Activated T-helper 2 cell treated with anti-CD3 and anti-CD28 coated beads, Interferon-gamma antibody, Interleukin-2, Interleukin-4, amounts not matched to agents 10 μg/mL and 5 μg/mL and 100 μg/mL, durations not matched to agents 14 hours and 24 hours and 36 hours (primary cell): ENCODE data around the gene TRIM52. TPM values are rescaled to one million over a fixed set of nuclear protein-coding genes. Genes with fewer than 3 reads are reported as not detected.
A peak's percentile ranks its signal among the peaks of the same experiment; 100 is the strongest.
"Not testable (repeated sequence)": the region's sequence is repeated elsewhere in the genome, so short reads cannot be mapped to it uniquely, and the experiment has no call there.

Source experiments
- DNase-seq: peaks from one replicate; pipeline ENCODE4 v3.0.0; 2021; ENCODE audit warnings: low spot score
- H3K27ac Mint-ChIP-seq: one replicate; pipeline ENCODE4 v1.8.0; 2021; ENCODE audit warnings: mixed read lengths
- H3K27me3 Mint-ChIP-seq: one replicate; pipeline ENCODE4 v1.8.0; 2021; ENCODE audit warnings: low read depth, mixed read lengths
- H3K36me3 Mint-ChIP-seq: one replicate; pipeline ENCODE4 v1.8.0; 2021; ENCODE audit warnings: low read depth, mixed read lengths
- H3K4me1 Mint-ChIP-seq: one replicate; pipeline ENCODE4 v1.8.0; 2021; ENCODE audit warnings: low read depth, mixed read lengths
- H3K4me3 Mint-ChIP-seq: one replicate; pipeline ENCODE4 v1.8.0; 2021; ENCODE audit warnings: low read depth, mild to moderate bottlenecking, moderate library complexity, mixed read lengths
- H3K9me3 Mint-ChIP-seq: one replicate; pipeline ENCODE4 v1.8.0; 2021; ENCODE audit warnings: mixed read lengths
- intact Hi-C: fragments of 100-400 bp; cut with micrococcal nuclease; formaldehyde crosslinking; loops from one replicate; pipeline ENCODE4 v1.15.1; 2023
- total RNA-seq: library from RNA; stranded (reverse); gene quantifications from 2 replicates; pipeline ENCODE4 v1.2.3, GENCODE V29; 2022

TRIM52 gene
- 15.5 and 16.9 TPM in 2 replicates for total RNA-seq

DNA sequence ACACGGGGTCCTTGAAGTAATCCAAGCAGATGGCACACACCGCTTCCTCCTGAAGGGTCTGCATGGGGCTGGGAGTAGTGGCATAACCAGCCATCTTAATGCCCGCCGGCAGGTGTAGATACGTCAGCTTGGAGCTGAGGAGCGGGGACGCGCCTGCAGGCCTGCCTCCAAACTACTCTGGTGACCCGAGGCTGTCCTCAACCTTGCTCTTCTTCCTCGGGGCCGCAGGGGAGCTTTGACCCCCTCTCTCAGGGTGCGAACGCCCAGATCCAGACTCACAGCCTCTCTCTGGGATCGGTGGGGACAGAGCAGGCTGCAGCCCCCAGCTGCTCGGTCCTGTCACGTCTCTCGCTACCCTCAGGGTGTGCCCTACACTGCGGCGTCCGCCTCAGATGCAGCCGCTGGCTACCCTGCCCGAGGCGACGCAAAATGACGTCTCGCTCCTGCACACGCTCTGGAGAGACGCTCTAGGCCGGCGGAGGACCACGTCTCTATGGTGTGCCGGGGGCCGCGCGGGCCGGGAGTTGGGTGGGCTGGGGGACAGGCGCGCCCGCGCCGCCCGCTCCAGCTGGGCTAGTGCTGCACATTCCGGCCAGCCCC is at the start of gene TRIM52:
TRIM52 (minus strand) TSS at position 424 of the 600 bp plus-strand sequence; CDS start at position 94, 330 bp downstream.
- Mint-ChIP-seq H3K9me3 (no peaks in the 10 kb centered on the region), H3K4me3 (peak within 1 kb of the TSS; percentile 99), H3K27me3 (no peaks in the 10 kb centered on the region), H3K4me1 (peaks cover 38% of the 10 kb centered on the region), H3K27ac (peak within 1 kb of the TSS; percentile 94), H3K36me3 (peaks cover 41% of the 10 kb centered on the region)
- intact Hi-C loops = loop anchor here (1.0 to 5.0 kb wide), 4 partner anchors 15 to 449 kb away; partner anchors contain the start of gene TRIM41
- peak; percentile 88 for DNase-seq

DNA sequence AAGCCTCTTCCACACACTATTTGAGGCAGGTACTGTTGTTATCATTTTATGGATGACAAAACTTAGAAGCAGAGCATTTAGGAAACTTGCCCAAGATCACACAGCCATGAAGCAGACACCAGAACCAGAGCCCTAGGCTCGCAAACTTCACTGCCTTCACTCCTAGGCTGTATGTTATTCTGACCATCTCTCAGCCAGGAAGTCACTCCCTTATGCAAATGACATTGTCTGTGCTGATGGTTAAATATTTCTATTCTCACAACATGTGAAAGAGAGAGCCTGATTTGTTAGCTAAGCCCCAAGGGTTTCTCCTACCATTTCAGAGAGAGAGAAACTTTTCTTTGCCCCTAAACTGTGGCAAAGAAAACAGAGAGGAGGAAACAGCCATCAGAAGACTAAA is 26.4 kb upstream of the TRIM52 start:
- H3K9me3 Mint-ChIP-seq, H3K27ac Mint-ChIP-seq, H3K27me3 Mint-ChIP-seq, intact Hi-C loops, H3K4me1 Mint-ChIP-seq, DNase-seq, H3K36me3 Mint-ChIP-seq, H3K4me3 Mint-ChIP-seq: not testable (repeated sequence)

DNA sequence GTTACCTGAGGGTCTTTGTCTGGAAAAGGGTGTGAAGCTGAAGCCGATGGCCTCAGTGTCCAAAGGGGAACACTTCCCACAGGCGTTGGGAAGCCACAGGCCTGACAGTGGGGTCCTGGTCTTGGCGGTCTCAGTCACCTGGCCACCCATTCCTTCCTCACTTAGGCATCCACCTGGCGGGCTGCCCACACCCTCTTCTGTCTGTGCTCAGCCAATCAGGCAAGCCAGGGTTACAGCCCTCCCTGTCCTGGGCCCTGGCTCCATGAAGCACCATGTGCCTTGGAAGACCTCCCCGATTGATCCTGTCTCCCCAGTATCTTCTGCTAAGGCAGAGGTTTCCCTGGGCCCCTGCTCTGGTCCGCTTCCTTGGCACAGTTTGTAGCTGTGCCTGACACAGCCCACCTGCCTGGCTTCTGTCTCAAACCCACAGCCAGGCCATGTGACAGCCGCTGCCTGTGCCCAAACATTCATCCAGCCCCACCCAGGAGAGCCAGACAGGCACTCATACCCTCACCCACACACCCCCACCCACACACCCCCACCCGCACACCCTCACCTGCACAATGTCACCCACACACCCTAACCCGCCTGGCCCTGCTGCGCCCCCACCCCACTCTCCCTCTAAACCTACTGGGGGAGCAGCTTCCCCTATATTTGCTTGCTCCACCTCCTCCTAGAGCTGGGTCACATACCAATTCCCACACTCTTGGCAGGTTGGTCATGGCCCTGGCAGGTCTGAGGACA is 25.2 kb upstream of the TRIM52 start:
- H3K4me3 Mint-ChIP-seq, H3K9me3 Mint-ChIP-seq, H3K27me3 Mint-ChIP-seq, H3K4me1 Mint-ChIP-seq, intact Hi-C loops, H3K27ac Mint-ChIP-seq, DNase-seq, H3K36me3 Mint-ChIP-seq: not testable (repeated sequence)

DNA sequence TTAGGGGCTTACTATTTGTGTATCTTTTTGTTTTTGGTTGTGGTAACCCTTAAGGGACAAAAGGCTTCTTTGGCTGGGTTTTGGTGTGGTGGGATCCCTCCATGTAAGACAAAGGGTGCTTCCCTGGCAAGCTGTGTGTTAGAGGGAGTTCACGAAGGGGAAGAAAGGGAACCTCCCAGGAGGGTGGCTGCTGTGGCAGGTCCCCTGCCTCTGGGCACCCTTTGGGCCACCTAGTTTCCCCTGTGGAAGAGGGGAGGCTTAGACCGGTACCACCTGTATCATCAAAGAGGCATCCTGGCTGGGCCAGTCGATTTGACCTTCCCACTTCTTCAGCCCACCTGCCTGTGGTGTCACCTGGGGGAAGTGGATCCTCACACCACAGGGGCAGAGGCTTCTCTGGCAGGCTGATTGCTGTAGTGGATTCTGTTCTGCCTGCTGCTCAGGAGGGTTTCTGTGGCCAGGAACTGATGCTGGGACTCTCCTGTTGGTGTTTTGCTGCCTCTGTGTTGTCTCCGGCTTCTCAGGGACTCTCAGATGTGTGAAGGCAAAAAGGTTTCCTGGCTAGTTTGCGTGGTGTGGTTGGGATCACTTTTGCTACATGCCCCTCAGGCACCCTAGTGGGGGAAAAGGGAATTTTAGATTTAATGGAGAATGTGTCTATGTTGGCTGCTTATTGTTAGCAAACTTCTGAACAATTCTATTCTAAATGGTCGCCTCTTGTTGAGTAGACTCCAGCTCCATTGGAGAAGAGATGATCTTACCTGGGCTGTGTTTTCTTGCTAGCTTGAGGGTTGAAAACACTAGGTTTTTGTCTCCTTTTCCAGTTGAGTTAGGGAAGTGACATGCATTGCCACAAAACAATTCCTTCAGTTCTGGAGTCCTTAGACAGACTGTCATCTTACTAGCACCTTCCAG is 23.2 kb upstream of the TRIM52 start:
- H3K4me1 Mint-ChIP-seq, DNase-seq, H3K4me3 Mint-ChIP-seq, H3K36me3 Mint-ChIP-seq, H3K27ac Mint-ChIP-seq, intact Hi-C loops, H3K27me3 Mint-ChIP-seq, H3K9me3 Mint-ChIP-seq: not testable (repeated sequence)

DNA sequence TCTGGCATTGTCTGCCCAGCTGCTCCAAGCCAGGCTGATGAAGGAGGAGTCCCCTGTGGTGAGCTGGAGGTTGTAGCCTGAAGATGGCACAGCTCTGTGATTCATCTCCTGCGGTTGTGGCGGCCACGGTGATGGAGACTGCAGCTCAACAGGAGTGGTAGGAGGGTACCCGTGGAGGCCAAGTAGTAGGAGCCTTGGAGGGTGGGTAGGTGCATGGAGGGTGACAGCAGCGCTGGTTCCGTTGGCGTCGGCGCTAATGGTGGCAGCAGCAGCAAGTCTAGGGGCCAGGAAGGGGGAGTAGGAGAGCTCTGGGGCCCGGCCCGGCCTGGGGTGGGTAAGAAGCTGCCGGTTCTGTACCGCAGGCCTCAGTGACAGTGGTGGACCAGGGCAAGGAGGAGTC is 22.4 kb upstream of the TRIM52 start:
- Mint-ChIP-seq H3K4me3 (no peak overlapping the region), H3K9me3 (no peaks in the 10 kb centered on the region), H3K4me1 (no peaks in the 10 kb centered on the region), H3K27me3 (peaks cover 2% of the 10 kb centered on the region), H3K36me3 (no peaks in the 10 kb centered on the region), H3K27ac (no peak overlapping the region)
- no peak for DNase-seq
- intact Hi-C loops = no loop called here

DNA sequence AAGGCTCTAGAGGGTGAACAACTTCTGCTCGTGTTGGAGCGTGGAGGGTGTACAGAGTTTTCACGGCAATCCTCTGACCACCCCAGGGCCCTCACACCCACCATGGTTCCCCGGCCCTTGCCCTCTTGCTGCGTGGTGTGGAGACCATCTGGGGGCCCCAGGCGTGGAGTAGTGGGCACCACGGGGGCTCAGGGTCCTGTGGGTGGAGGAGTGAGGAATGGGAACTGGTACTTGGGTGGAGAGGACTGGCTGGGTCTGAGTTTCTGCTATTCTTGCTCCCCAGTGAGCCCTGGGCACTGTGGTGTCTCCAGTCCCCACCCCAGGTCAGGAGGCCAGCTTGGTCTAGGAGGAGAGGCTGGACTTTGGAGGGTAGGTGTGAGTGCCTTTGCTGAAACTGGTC is 21.9 kb upstream of the TRIM52 start:
- DNase-seq = no peak
- no peaks in the 10 kb centered on the region for H3K9me3 Mint-ChIP-seq
- H3K36me3 Mint-ChIP-seq = no peaks in the 10 kb centered on the region
- intact Hi-C loops = no loop called here
- no peaks in the 10 kb centered on the region for H3K4me1 Mint-ChIP-seq
- peaks cover 2% of the 10 kb centered on the region for H3K27me3 Mint-ChIP-seq
- H3K27ac Mint-ChIP-seq = no peak overlapping the region
- H3K4me3 Mint-ChIP-seq = no peak overlapping the region

DNA sequence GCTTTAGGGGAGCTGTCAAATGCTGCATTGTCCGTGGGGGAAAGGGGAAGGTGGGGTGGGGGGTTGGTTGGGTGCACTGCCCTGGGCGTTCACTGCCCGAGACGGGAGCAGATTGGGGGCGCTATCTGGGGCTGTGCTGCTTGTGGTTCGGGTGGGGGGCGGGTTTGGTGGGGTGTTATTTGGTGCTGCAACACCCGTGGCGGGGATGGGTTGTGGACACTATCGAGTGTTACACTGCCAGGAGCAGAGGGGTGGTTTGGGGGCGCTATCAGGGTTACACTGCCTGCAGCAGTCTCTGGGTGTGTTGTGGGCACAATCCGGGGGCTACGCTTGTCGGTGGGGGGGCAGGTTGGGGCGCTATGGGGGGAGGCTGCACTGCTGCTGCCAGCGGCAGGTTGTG is 21.5 kb upstream of the TRIM52 start:
- H3K36me3 Mint-ChIP-seq, H3K4me3 Mint-ChIP-seq, H3K27me3 Mint-ChIP-seq, H3K27ac Mint-ChIP-seq, DNase-seq, intact Hi-C loops, H3K9me3 Mint-ChIP-seq, H3K4me1 Mint-ChIP-seq: not testable (repeated sequence)

DNA sequence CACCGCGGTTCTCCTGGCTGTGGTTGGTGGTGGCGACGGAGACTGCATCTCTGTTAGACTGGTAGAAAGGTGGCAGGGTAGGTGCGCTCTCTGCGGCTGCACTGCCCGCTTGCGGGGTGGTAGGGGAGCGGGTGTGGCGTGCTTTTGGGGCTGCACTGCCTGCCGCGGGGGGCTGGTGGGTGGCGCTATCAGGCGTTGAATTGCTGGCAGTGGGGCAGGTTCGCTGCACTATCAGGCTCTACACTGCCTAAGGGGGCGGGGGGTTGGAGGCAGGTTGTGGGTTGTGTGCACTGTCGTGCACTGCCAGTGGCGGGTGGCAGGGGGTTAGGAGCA is 21.0 kb upstream of the TRIM52 start:
- no peak overlapping the region for H3K27ac Mint-ChIP-seq
- H3K9me3 Mint-ChIP-seq = no peaks in the 10 kb centered on the region
- intact Hi-C loops = no loop called here
- H3K36me3 Mint-ChIP-seq = no peaks in the 10 kb centered on the region
- H3K4me1 Mint-ChIP-seq = no peaks in the 10 kb centered on the region
- H3K4me3 Mint-ChIP-seq = no peak overlapping the region
- DNase-seq = no peak
- peaks cover 9% of the 10 kb centered on the region for H3K27me3 Mint-ChIP-seq

DNA sequence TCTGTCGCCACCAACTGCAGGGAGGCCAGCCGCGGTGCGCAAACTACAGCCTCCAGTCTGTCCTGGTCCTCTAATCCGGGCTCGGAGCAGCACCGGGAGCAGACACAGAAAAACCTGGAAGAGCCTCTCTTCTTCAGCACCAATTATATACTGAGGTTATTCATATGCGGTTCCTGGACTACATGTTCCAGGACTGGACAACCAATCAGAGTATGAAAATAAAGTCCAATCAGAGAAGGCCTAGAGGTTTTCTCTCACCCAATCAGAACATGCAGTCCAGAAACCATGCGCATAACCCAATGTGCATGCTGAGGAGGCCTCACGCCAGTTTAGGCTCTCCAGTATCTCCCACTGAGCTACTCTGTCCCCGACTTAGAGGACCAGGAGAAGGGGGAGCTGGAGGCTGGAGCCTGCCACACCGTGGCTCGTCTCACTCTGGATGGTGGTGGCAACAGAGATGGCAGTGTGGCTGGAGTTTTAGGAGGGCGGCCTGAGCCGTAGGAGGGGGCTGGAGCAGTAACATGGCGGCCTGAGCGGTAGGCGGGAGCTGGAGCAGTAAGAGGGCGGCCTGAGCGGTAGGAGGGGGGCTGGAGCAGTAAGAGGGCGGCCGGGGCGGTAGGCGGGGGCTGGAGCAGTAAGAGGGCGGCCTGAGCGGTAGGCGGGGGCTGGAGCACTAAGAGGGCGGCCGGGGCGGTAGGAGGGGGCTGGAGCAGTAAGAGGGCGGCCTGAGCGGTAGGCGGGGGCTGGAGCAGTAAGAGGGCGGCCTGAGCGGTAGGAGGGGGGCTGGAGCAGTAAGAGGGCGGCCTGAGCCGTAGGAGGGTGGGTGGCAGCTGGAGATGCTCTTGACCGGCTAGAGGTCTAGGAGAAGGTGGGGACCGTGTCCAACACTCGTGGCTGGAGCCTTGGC is 20.4 kb upstream of the TRIM52 start:
- H3K27ac Mint-ChIP-seq = no peak overlapping the region
- H3K9me3 Mint-ChIP-seq = no peaks in the 10 kb centered on the region
- H3K36me3 Mint-ChIP-seq = no peaks in the 10 kb centered on the region
- DNase-seq = no peak
- no peaks in the 10 kb centered on the region for H3K4me1 Mint-ChIP-seq
- H3K4me3 Mint-ChIP-seq = no peak overlapping the region
- intact Hi-C loops = no loop called here
- H3K27me3 Mint-ChIP-seq = peaks cover 9% of the 10 kb centered on the region

DNA sequence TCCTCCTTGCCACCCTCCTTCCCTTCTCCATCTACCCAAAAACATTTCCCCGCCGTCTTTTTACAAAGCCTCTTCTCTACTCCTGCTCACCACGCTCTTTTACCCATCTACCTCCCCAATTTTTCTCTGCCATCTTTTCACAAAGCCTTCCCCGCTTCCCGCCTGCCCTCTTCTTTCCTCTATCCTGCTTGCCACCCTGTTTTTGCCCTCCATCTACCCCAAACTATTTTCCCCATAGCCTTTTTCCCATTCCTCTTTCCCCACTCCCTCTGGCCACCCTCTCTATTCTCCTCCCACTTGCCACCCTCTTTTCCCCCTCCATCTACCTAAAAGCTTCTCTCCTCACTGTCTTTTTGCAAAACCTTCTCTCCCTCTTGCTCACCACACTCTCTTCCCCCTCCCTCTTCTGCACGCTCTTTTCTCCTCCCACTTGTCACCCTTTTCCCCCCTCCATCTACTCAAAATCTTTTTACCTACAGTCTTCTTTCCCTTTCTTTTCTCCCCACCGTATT is 19.4 kb upstream of the TRIM52 start:
- H3K9me3 Mint-ChIP-seq = no peaks in the 10 kb centered on the region
- peaks cover 9% of the 10 kb centered on the region for H3K27me3 Mint-ChIP-seq
- no peaks in the 10 kb centered on the region for H3K36me3 Mint-ChIP-seq
- H3K27ac Mint-ChIP-seq = no peak overlapping the region
- no peaks in the 10 kb centered on the region for H3K4me1 Mint-ChIP-seq
- intact Hi-C loops = no loop called here
- H3K4me3 Mint-ChIP-seq = no peak overlapping the region
- no peak for DNase-seq

DNA sequence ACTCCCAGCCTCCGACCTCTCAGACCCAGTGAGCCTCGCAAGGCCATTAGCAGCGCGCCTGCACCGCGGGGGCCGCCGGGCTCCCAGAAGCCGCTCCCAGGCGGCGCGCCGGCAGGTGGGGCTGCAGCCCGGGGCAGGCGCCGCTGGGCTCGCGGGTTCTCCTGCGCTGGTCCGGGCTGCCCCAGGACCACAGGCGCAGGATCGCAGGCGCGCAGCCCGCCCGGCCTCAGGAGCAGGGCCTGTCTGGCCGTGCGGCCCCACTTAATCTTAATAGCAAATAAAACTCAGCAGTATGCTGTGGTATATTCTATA is 12.4 kb upstream of the TRIM52 start:
- H3K9me3 Mint-ChIP-seq, DNase-seq, H3K27ac Mint-ChIP-seq, H3K4me3 Mint-ChIP-seq, intact Hi-C loops, H3K27me3 Mint-ChIP-seq, H3K36me3 Mint-ChIP-seq, H3K4me1 Mint-ChIP-seq: not testable (repeated sequence)

DNA sequence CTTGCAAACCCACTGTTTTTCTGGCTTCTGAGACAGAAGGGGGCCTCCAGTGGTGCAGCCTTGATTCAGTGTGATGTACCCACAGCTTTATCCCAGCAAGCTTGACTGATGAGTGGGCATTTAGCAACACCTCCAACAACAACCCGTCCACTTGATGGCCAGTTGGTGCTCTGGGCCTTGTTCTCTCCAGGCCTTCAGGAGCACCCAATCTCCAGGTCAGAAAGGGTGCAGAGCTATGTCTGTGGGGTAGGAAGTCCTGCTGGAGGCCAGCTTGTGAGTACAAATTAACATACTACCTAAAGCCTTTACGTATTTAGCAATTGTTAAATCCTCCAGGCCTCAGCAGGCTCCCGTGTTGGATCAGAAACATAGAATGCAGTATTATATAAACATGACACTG is 10.1 kb upstream of the TRIM52 start:
- Mint-ChIP-seq H3K36me3 (no peaks in the 10 kb centered on the region), H3K4me3 (no peak overlapping the region), H3K4me1 (no peaks in the 10 kb centered on the region), H3K27ac (no peak overlapping the region), H3K9me3 (no peaks in the 10 kb centered on the region), H3K27me3 (no peaks in the 10 kb centered on the region)
- no peak for DNase-seq
- intact Hi-C loops = no loop called here
